Measurements from ENCODE around the gene MFSD12.
A peak's percentile ranks its signal among the peaks of the same experiment; 100 is the strongest.

Gene MFSD12

DNA sequence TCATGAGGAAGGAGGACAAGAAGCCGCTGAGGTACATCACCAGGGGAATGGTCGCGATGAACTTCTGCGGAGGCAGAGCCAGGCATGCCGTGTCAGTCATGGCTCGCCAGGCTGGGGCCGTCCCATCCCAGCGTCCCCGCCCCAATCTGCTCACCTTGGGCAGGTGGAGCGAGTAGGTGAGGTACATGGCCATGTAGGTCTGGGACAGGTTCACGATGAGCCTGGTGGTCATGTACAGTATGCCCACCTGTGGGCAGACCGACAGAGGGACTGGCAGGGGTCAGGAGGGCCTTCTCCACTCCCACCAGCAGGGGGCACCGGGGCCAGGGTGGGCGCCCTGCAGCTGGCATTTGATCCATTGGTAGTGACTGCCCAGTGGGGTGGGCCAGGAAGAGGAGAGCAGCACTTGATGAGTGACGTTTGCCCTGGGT, 10.1 kb downstream of the MFSD12 start:
- Histone ChIP-seq H2AK5ac (ENCODE audit: low read length) (no peak overlapping the region), H3K4me1 (ENCODE audit: control insufficient read depth in 1 of 2, insufficient read depth in 2 of 2, low read length in 2 of 2) (no peaks in the 10 kb centered on the region), H4K12ac (ENCODE audit: low read depth, low read length) (no peak overlapping the region), H3K18ac (ENCODE audit: low read length) (no peak overlapping the region), H3K14ac (ENCODE audit: low read length) (no peak overlapping the region), H4K91ac (ENCODE audit: low read depth, low read length) (no peak overlapping the region), H3K9me3 (ENCODE audit: insufficient read depth, low read depth, low read length) (peaks cover 4% of the 10 kb centered on the region), H3K27me3 (ENCODE audit: insufficient read depth, low read length) (no peaks in the 10 kb centered on the region), H4K8ac (ENCODE audit: low read depth, low read length) (no peak overlapping the region), H3K79me2 (ENCODE audit: control insufficient read depth, insufficient read depth, low read length, poor library complexity) (no peaks in the 10 kb centered on the region), H2BK120ac (ENCODE audit: insufficient read depth, low read length, poor library complexity) (no peak overlapping the region), H3K9ac (ENCODE audit: low read length) (no peak overlapping the region), H2AFZ (ENCODE audit: insufficient read depth, low read length, poor library complexity) (no peak overlapping the region), H3K4me2 (ENCODE audit: low read length) (no peak overlapping the region), H3K4me3 (ENCODE audit: low read depth, low read length) (peak overlapping the region; percentile 37), H3K36me3 (ENCODE audit: control insufficient read depth in 1 of 2, insufficient read depth in 2 of 2, low read length in 2 of 2) (peaks cover 81 to 83% of the 10 kb centered on the region in 2 experiments), H2BK12ac (ENCODE audit: low read length) (no peak overlapping the region), H3K23ac (ENCODE audit: low read length) (no peak overlapping the region), H2BK5ac (ENCODE audit: low read depth, low read length, poor library complexity) (no peak overlapping the region), H3K4ac (ENCODE audit: low read depth, low read length) (no peak overlapping the region), H3K27ac (ENCODE audit: low read depth, low read length) (no peak overlapping the region), H3K79me1 (ENCODE audit: low read length) (no peaks in the 10 kb centered on the region)
- WGBS (ENCODE audit: extremely low coverage, insufficient coverage, insufficient read length) = no CpG with 5 or more reads among the region's 15 CpGs
- DNase-seq = peak in 1 of 2 donors; percentile 35

DNA sequence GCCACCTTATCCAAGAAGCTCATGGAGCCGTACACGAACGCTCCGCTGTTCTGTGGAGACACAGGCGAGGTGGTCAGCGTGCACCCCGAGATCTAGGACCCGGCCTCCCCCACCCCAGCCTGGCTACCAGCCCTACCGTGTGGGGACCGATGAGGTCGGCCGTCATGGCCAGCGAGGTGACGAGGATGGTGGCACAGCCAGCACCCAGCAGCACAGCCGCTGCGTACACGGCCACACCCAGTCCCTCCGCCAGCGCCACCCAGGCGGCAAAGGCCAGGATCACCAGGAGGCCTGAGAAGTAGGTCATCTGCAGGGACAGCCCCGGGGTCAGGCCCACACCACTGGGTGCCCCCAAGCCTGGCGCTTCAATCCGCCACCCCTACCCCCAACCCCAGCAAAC, 11.3 kb downstream of the MFSD12 start:
- Histone ChIP-seq H3K36me3 (ENCODE audit: control insufficient read depth in 1 of 2, insufficient read depth in 2 of 2, low read length in 2 of 2) (peaks cover 79% of the 10 kb centered on the region in 2 experiments), H3K4me3 (ENCODE audit: low read depth, low read length) (no peak overlapping the region), H3K9me3 (ENCODE audit: insufficient read depth, low read depth, low read length) (peaks cover 4% of the 10 kb centered on the region), H3K14ac (ENCODE audit: low read length) (no peak overlapping the region), H4K8ac (ENCODE audit: low read depth, low read length) (no peak overlapping the region), H3K79me1 (ENCODE audit: low read length) (no peaks in the 10 kb centered on the region), H2BK5ac (ENCODE audit: low read depth, low read length, poor library complexity) (no peak overlapping the region), H3K4me2 (ENCODE audit: low read length) (no peak overlapping the region), H4K91ac (ENCODE audit: low read depth, low read length) (no peak overlapping the region), H2AFZ (ENCODE audit: insufficient read depth, low read length, poor library complexity) (no peak overlapping the region), H3K4me1 (ENCODE audit: control insufficient read depth in 1 of 2, insufficient read depth in 2 of 2, low read length in 2 of 2) (no peaks in the 10 kb centered on the region), H3K18ac (ENCODE audit: low read length) (no peak overlapping the region), H3K27me3 (ENCODE audit: insufficient read depth, low read length) (no peaks in the 10 kb centered on the region), H2BK120ac (ENCODE audit: insufficient read depth, low read length, poor library complexity) (no peak overlapping the region), H3K4ac (ENCODE audit: low read depth, low read length) (no peak overlapping the region), H4K12ac (ENCODE audit: low read depth, low read length) (peak overlapping the region; percentile 4), H3K79me2 (ENCODE audit: control insufficient read depth, insufficient read depth, low read length, poor library complexity) (no peaks in the 10 kb centered on the region), H3K9ac (ENCODE audit: low read length) (no peak overlapping the region), H2AK5ac (ENCODE audit: low read length) (no peak overlapping the region), H3K23ac (ENCODE audit: low read length) (no peak overlapping the region), H3K27ac (ENCODE audit: low read depth, low read length) (no peak overlapping the region), H2BK12ac (ENCODE audit: low read length) (no peak overlapping the region)
- no peak for DNase-seq
- WGBS (ENCODE audit: extremely low coverage, insufficient coverage, insufficient read length) = no CpG with 5 or more reads among the region's 23 CpGs

DNA sequence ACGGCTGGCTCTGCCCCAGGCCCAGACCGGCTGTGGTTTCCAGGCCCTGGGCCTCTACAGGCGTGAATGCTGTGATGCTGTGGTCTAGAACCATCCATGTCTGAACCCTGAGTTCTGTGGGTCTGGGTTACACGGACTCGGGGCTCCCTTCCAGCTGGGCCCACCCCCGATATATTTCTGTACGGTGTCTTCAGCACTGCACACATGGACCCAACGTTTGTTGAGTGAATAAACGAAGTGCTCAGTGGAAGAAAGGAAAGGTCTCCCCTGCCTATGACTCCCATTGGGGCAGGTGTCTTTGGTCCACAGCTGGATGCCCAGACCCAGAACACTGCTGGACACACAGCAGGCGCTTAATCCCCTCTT, 11.7 kb downstream of the MFSD12 start:
- Histone ChIP-seq H2BK12ac (ENCODE audit: low read length) (no peak overlapping the region), H3K4me2 (ENCODE audit: low read length) (no peak overlapping the region), H4K91ac (ENCODE audit: low read depth, low read length) (no peak overlapping the region), H3K14ac (ENCODE audit: low read length) (no peak overlapping the region), H3K9ac (ENCODE audit: low read length) (no peak overlapping the region), H3K4me3 (ENCODE audit: low read depth, low read length) (no peak overlapping the region), H4K12ac (ENCODE audit: low read depth, low read length) (peak overlapping the region; percentile 28), H2BK120ac (ENCODE audit: insufficient read depth, low read length, poor library complexity) (no peak overlapping the region), H2AK5ac (ENCODE audit: low read length) (no peak overlapping the region), H3K27ac (ENCODE audit: low read depth, low read length) (no peak overlapping the region), H4K8ac (ENCODE audit: low read depth, low read length) (no peak overlapping the region), H3K18ac (ENCODE audit: low read length) (no peak overlapping the region), H2BK5ac (ENCODE audit: low read depth, low read length, poor library complexity) (no peak overlapping the region), H3K79me1 (ENCODE audit: low read length) (no peaks in the 10 kb centered on the region), H3K4ac (ENCODE audit: low read depth, low read length) (no peak overlapping the region), H3K36me3 (ENCODE audit: control insufficient read depth in 1 of 2, insufficient read depth in 2 of 2, low read length in 2 of 2) (peaks cover 74 to 75% of the 10 kb centered on the region in 2 experiments), H3K4me1 (ENCODE audit: control insufficient read depth in 1 of 2, insufficient read depth in 2 of 2, low read length in 2 of 2) (no peaks in the 10 kb centered on the region), H3K27me3 (ENCODE audit: insufficient read depth, low read length) (no peaks in the 10 kb centered on the region), H2AFZ (ENCODE audit: insufficient read depth, low read length, poor library complexity) (no peak overlapping the region), H3K9me3 (ENCODE audit: insufficient read depth, low read depth, low read length) (peaks cover 4% of the 10 kb centered on the region), H3K23ac (ENCODE audit: low read length) (no peak overlapping the region), H3K79me2 (ENCODE audit: control insufficient read depth, insufficient read depth, low read length, poor library complexity) (no peaks in the 10 kb centered on the region)
- no peak for DNase-seq
- WGBS (ENCODE audit: extremely low coverage, insufficient coverage, insufficient read length) = no CpG with 5 or more reads among the region's 10 CpGs

DNA sequence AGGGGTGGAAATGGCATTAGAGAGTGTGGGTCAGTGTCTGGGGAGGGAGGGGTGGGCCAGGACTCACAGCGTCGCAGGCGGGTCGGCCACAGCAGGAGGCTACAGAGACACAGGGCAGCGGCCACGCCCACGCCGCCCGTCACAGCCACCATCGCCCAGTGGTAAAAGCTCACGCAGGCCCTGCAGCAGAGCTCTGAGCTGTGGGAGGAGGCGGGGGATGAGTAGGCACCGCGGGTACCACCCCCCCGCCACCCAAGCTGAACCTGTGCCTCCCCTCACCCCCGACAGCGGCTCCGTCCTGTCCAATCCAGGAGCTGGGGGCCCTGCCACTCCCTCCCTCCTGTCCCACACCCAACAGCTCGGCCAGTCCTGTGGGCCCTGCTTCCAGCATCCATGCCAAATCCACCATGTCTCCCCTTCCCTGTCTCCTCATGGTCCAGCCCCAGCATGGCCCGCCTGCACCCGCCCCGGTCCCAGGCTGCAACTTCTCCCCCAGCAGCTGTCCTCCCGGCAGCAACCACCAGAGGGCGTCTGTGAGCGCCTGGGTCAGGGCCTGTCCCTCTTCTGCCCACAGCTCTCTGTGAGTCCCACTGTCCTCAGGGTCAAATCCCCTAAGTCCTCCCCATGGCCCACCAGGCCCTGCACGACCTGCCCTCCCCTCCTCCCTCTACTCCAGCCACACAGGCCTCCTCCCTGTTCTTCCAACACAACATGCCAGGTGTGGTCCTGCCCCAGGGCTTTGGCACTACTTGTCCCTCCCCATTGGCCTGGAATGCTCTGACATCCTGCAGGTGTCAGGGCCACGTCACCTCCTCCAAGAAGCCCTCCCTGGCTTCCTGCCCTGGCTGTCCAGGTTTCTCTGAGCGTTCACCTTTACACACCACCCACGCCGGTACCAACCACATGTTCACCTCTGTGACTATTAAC, 12.4 kb downstream of the MFSD12 start:
- Histone ChIP-seq H3K79me2 (ENCODE audit: control insufficient read depth, insufficient read depth, low read length, poor library complexity) (no peaks in the 10 kb centered on the region), H2BK120ac (ENCODE audit: insufficient read depth, low read length, poor library complexity) (no peak overlapping the region), H3K4me1 (ENCODE audit: control insufficient read depth in 1 of 2, insufficient read depth in 2 of 2, low read length in 2 of 2) (no peaks in the 10 kb centered on the region), H3K4me2 (ENCODE audit: low read length) (no peak overlapping the region), H3K23ac (ENCODE audit: low read length) (no peak overlapping the region), H3K4ac (ENCODE audit: low read depth, low read length) (no peak overlapping the region), H2BK12ac (ENCODE audit: low read length) (no peak overlapping the region), H2BK5ac (ENCODE audit: low read depth, low read length, poor library complexity) (no peak overlapping the region), H3K79me1 (ENCODE audit: low read length) (no peaks in the 10 kb centered on the region), H4K8ac (ENCODE audit: low read depth, low read length) (no peak overlapping the region), H3K9me3 (ENCODE audit: insufficient read depth, low read depth, low read length) (peaks cover 4% of the 10 kb centered on the region), H3K4me3 (ENCODE audit: low read depth, low read length) (no peak overlapping the region), H3K27me3 (ENCODE audit: insufficient read depth, low read length) (no peaks in the 10 kb centered on the region), H2AFZ (ENCODE audit: insufficient read depth, low read length, poor library complexity) (no peak overlapping the region), H3K36me3 (ENCODE audit: control insufficient read depth in 1 of 2, insufficient read depth in 2 of 2, low read length in 2 of 2) (peaks cover 71% of the 10 kb centered on the region in 2 experiments), H3K27ac (ENCODE audit: low read depth, low read length) (no peak overlapping the region), H3K18ac (ENCODE audit: low read length) (no peak overlapping the region), H3K14ac (ENCODE audit: low read length) (no peak overlapping the region), H4K12ac (ENCODE audit: low read depth, low read length) (peak overlapping the region; percentile 28), H2AK5ac (ENCODE audit: low read length) (no peak overlapping the region), H3K9ac (ENCODE audit: low read length) (no peak overlapping the region), H4K91ac (ENCODE audit: low read depth, low read length) (no peak overlapping the region)
- WGBS (ENCODE audit: extremely low coverage, insufficient coverage, insufficient read length) = no CpG with 5 or more reads among the region's 30 CpGs
- peak; percentile 75 to 89 for DNase-seq

Data from trophoblast cell (in vitro differentiated cells and primary cell).